GM18873 (cell line): ENCODE results near the gene COL4A4.

Experiments
- ATAC-seq: cut with Tn5 transposase; IDR thresholded peaks from one replicate; pipeline ENCODE4 v1.9.1; 2021; ENCODE audit warnings: mild to moderate bottlenecking, moderate library complexity, moderate number of reproducible peaks; ENCODE audit not compliant: unreplicated experiment, low FRiP score

The COL4A4 gene

GRCh38 chr2:226991663-226992062 is 172.3 kb downstream of the COL4A4 start:
- ATAC-seq = no peak

- no peak for ATAC-seq
These were observed 178.4 kb downstream of the COL4A4 start for GRCh38 chr2:226985583-226985946.

GRCh38 chr2:226984750-226985582 is 179.0 kb downstream of the COL4A4 start:
- ATAC-seq = peak; percentile 98

- no peak for ATAC-seq
These were observed 179.9 kb downstream of the COL4A4 start for GRCh38 chr2:226983895-226984749.

- ATAC-seq = no peak
These were observed 182.1 kb downstream of the COL4A4 start for GRCh38 chr2:226981791-226982326.

- ATAC-seq = no peak
These were observed 185.0 kb downstream of the COL4A4 start for GRCh38 chr2:226979004-226979403.

- no peak for ATAC-seq
These were observed 185.7 kb downstream of the COL4A4 start for GRCh38 chr2:226978300-226978699.

GRCh38 chr2:226977775-226978190 is 186.2 kb downstream of the COL4A4 start:
- ATAC-seq = no peak

GRCh38 chr2:226973816-226974215 is 190.2 kb downstream of the COL4A4 start:
- no peak for ATAC-seq

- ATAC-seq = no peak
These were observed 192.2 kb downstream of the COL4A4 start for GRCh38 chr2:226971770-226972169.

- peak; percentile 38 for ATAC-seq
These were observed 192.9 kb downstream of the COL4A4 start for GRCh38 chr2:226971084-226971483.

GRCh38 chr2:226970362-226970761 is 193.6 kb downstream of the COL4A4 start:
- peak; percentile 57 for ATAC-seq

- ATAC-seq = no peak
These were observed 194.5 kb downstream of the COL4A4 start for GRCh38 chr2:226969417-226970080.

GRCh38 chr2:226965376-226965775 is 198.6 kb downstream of the COL4A4 start:
- no peak for ATAC-seq

- no peak for ATAC-seq
These were observed 200.5 kb downstream of the COL4A4 start for GRCh38 chr2:226963528-226963927.

GRCh38 chr2:226962176-226962773 is 201.7 kb downstream of the COL4A4 start:
- no peak for ATAC-seq

- no peak for ATAC-seq
These were observed 204.6 kb downstream of the COL4A4 start for GRCh38 chr2:226959418-226959817.

- ATAC-seq = no peak
These were observed 207.3 kb downstream of the COL4A4 start for GRCh38 chr2:226956659-226957058.

GRCh38 chr2:226953826-226954225 is 210.2 kb downstream of the COL4A4 start:
- no peak for ATAC-seq

- ATAC-seq = no peak
These were observed 210.8 kb downstream of the COL4A4 start for GRCh38 chr2:226953206-226953605.
